GM12864 (cell line): ENCODE measurements around the gene NPM1.

Experiments used
- DNase-seq: peaks from one replicate; pipeline ENCODE4 v3.0.0-alpha.2; 2011; ENCODE audit warnings: low read depth
- H3K4me3 ChIP-seq: 2 replicates; pipeline ENCODE4 v1.5.1; 2011; ENCODE audit warnings: mild to moderate bottlenecking, low read depth, low read length, control low read depth
- CTCF ChIP-seq: IDR thresholded peaks from 2 replicates; pipeline ENCODE4 v1.5.1; 2011; ENCODE audit warnings: low read depth, mild to moderate bottlenecking, moderate library complexity, low read length, control low read depth, inconsistent platforms; ENCODE audit errors: missing control alignments

NPM1 gene

GRCh38 chr5:171386861-171387344 is 746 bp upstream of the NPM1 start:
- no peak for DNase-seq
- peak overlapping the region; percentile 84 for H3K4me3 ChIP-seq
- no peak for TF ChIP-seq CTCF

GRCh38 chr5:171387970-171388815 is 544 bp downstream of the NPM1 start:
- peak overlapping the region; percentile 84 for H3K4me3 ChIP-seq
- TF ChIP-seq CTCF, result no peak
- peak; percentile 68 for DNase-seq

- peak overlapping the region; percentile 84 for H3K4me3 ChIP-seq
- no peak for DNase-seq
- no peak for TF ChIP-seq CTCF
Observed at GRCh38 chr5:171388816-171389168, 1.1 kb downstream of the NPM1 start.

DNA sequence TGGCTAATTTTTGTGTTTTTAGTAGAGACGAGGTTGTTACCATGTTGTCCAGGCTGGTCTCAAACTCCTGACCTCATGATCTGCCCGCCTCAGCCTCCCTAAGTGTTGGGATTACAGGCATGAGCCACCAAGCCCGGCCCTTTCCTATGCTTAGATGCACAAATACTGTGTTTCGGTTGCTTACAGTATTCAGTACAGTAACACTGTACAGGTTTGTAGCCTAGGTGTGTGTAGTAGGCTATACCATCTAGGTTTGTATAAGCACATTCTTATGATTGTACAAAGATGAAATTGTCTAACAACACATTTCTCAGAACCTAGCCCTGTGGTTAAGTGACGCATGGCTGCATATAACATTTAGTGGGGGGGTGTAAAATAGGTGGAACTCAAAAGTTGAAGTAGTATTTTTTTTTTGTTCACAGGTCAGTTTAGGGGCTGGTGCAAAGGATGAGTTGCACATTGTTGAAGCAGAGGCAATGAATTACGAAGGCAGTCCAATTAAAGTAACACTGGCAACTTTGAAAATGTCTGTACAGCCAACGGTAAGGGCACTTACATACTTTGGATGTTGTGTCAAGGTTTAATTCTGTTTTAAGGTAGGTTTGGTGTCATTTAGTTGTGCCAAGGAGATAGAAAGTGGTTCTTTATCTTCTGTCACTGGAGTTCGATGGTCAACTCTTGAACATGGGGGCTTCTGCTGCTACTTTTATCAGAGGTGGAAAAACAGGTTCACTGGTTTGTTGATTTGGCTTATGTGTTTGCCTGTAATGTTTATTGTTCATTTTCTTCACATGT is 3.4 kb downstream of the NPM1 start:
- DNase-seq, result no peak
- no peak for TF ChIP-seq CTCF
- peak overlapping the region; percentile 84 for H3K4me3 ChIP-seq

DNA sequence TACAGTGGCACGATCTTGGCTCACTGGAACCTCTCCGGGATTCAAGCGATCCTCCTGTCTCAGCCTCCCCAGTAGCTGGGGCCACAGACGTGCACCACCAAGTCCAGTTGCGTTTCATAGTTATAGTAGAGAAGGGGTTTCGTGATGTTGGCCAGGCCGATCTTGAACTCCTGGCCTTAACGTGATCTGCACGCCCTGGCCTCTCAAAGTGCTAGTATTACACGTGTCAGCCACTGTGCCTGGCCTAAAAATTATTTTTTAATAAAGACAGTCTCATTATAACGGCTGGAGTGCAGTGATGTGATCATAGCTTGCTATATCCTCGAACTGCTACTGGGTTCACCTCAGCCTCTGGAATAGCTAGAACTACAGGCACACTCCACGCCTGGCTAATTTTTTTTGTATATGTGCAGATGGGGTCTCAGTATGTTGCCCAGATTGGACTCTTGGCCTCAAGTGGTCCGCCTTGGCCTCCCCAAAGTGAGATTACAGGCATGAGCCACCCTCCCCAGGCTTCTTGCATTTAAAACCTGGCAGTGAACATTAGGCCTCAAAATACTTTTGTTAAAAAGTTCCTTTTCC is 4.4 kb downstream of the NPM1 start:
- no peak for TF ChIP-seq CTCF
- peak overlapping the region; percentile 84 for H3K4me3 ChIP-seq
- DNase-seq, result no peak

DNA sequence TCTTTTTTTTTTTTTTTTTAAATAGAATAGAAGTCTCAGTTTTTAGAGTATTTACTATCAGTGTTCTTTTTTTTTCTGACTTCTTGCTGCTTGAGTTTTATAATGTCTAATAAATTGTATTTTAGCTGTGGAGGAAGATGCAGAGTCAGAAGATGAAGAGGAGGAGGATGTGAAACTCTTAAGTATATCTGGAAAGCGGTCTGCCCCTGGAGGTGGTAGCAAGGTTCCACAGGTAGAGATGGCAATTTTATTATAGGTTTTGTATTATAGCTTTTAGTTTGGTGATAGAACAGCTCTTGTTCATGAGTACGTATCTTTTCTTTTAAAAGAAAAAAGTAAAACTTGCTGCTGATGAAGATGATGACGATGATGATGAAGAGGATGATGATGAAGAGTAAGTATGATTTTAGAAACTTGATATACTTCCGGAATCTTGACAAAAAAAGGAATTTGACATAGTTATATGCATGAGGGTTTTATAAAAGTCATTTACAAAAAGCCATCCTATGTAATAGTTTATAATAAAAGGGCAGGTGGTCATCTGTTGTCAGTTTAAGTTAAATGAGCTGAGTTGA is 5.0 kb downstream of the NPM1 start:
- no peak for DNase-seq
- no peak overlapping the region for H3K4me3 ChIP-seq
- peak; percentile 2 for TF ChIP-seq CTCF
